Measurements from ENCODE around the gene NF2.
"Not testable (repeated sequence)": the region's sequence is repeated elsewhere in the genome, so short reads cannot be mapped to it uniquely, and the experiment has no call there.

DNA sequence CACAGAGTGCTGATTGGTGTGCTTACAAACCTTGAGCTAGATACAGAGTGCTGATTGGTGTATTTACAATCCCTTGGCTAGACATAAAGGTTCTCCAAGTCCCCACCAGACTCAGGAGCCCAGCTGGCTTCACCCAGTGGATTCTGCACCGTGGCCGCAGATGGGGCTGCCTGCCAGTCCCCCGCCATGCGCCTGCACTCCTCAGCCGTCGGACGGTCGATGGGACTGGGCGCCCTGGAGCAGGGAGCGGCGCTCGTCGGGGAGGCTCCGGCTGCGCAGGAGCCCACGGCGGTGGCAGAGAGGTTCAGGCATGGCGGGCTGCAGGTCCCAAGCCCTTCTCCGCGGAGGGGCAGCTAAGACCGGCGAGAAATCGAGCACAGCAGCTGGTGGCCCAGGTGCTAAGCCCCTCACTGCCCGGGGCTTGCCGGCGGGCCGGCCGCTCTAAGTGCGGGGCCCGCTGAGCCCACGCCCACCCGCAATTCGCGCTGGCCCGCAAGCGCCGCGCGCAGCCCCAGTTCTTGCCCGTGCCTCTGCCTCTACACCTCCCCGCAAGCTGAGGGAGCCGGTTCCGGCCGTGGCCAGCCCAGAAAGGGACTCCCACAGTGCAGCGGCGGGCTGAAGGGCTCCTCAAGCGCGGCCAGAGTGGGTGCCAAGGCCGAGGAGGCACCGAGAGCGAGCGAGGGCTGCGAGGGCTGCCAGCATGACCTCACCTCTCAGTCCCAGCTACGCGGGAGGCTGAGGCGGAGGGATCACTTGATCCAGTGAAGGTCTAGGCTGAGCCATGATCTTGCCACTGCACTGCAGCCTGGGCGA, 5.4 kb upstream of the NF2 start:
- not testable (repeated sequence) for TF ChIP-seq NFE2L2 (conservative IDR thresholded peaks at IDR 0.05; ENCODE audit: low read length); MYC (IDR thresholded peaks at IDR 0.05; ENCODE audit: borderline replicate concordance, low read length); RAD21 (conservative IDR thresholded peaks at IDR 0.05 in 1 of 2, IDR thresholded peaks at IDR 0.05 in 1 of 2); EP300 (IDR thresholded peaks at IDR 0.05); RCOR1 (IDR thresholded peaks at IDR 0.05; ENCODE audit: low read depth, low read length); CEBPB (IDR thresholded peaks at IDR 0.05); HDAC2 (IDR thresholded peaks at IDR 0.05); MAFK (IDR thresholded peaks at IDR 0.05; ENCODE audit: partially characterized antibody); JUN (IDR thresholded peaks at IDR 0.05); KDM1A (IDR thresholded peaks at IDR 0.05; ENCODE audit: low read depth)
- TF ChIP-seq, protein P1, sequence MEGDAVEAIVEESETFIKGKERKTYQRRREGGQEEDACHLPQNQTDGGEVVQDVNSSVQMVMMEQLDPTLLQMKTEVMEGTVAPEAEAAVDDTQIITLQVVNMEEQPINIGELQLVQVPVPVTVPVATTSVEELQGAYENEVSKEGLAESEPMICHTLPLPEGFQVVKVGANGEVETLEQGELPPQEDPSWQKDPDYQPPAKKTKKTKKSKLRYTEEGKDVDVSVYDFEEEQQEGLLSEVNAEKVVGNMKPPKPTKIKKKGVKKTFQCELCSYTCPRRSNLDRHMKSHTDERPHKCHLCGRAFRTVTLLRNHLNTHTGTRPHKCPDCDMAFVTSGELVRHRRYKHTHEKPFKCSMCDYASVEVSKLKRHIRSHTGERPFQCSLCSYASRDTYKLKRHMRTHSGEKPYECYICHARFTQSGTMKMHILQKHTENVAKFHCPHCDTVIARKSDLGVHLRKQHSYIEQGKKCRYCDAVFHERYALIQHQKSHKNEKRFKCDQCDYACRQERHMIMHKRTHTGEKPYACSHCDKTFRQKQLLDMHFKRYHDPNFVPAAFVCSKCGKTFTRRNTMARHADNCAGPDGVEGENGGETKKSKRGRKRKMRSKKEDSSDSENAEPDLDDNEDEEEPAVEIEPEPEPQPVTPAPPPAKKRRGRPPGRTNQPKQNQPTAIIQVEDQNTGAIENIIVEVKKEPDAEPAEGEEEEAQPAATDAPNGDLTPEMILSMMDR (IDR thresholded peaks at IDR 0.05): not testable (repeated sequence)
- TF ChIP-seq, protein P2, sequence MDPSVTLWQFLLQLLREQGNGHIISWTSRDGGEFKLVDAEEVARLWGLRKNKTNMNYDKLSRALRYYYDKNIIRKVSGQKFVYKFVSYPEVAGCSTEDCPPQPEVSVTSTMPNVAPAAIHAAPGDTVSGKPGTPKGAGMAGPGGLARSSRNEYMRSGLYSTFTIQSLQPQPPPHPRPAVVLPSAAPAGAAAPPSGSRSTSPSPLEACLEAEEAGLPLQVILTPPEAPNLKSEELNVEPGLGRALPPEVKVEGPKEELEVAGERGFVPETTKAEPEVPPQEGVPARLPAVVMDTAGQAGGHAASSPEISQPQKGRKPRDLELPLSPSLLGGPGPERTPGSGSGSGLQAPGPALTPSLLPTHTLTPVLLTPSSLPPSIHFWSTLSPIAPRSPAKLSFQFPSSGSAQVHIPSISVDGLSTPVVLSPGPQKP (IDR thresholded peaks at IDR 0.05; ENCODE audit: low read depth, low read length): not testable (repeated sequence)
- TF ChIP-seq, protein P3, sequence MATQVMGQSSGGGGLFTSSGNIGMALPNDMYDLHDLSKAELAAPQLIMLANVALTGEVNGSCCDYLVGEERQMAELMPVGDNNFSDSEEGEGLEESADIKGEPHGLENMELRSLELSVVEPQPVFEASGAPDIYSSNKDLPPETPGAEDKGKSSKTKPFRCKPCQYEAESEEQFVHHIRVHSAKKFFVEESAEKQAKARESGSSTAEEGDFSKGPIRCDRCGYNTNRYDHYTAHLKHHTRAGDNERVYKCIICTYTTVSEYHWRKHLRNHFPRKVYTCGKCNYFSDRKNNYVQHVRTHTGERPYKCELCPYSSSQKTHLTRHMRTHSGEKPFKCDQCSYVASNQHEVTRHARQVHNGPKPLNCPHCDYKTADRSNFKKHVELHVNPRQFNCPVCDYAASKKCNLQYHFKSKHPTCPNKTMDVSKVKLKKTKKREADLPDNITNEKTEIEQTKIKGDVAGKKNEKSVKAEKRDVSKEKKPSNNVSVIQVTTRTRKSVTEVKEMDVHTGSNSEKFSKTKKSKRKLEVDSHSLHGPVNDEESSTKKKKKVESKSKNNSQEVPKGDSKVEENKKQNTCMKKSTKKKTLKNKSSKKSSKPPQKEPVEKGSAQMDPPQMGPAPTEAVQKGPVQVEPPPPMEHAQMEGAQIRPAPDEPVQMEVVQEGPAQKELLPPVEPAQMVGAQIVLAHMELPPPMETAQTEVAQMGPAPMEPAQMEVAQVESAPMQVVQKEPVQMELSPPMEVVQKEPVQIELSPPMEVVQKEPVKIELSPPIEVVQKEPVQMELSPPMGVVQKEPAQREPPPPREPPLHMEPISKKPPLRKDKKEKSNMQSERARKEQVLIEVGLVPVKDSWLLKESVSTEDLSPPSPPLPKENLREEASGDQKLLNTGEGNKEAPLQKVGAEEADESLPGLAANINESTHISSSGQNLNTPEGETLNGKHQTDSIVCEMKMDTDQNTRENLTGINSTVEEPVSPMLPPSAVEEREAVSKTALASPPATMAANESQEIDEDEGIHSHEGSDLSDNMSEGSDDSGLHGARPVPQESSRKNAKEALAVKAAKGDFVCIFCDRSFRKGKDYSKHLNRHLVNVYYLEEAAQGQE (IDR thresholded peaks at IDR 0.05): not testable (repeated sequence)

Data from A549 (cell line).